Neural cell (in vitro differentiated cells): ENCODE results near the gene OR1N2. TPM values are rescaled to one million over a fixed set of nuclear protein-coding genes. Genes with fewer than 3 reads are reported as not detected.

Experiments used
- H2AFZ ChIP-seq: fragments of 200-600, 300-800 bp; sonication (generic), shearing (Covaris generic); 2 replicates; pipeline ENCODE4 v1.6.0; 2014; ENCODE audit warnings: low read depth, mild to moderate bottlenecking, antibody characterized with exemption, low read length, moderate library complexity
- H3F3A ChIP-seq: fragments of 200-600 bp; shearing (Covaris generic); 2 replicates; pipeline ENCODE4 v1.6.1; 2016; ENCODE audit warnings: mild to moderate bottlenecking, moderate library complexity, mixed read lengths, antibody characterized with exemption, low read length; ENCODE audit not compliant: insufficient read depth, poor library complexity, severe bottlenecking
- H3K27ac ChIP-seq: fragments of 200-600, 300-800 bp; sonication (generic), shearing (Covaris generic); 2 replicates; pipeline ENCODE4 v1.5.1; 2014; ENCODE audit warnings: mild to moderate bottlenecking, low read length, moderate library complexity
- H3K27me3 ChIP-seq: fragments of 300-800, 200-600 bp; sonication (generic), shearing (Covaris generic); 2 replicates; pipeline ENCODE4 v1.6.0; 2014; ENCODE audit warnings: mild to moderate bottlenecking, low read depth, low read length, moderate library complexity; ENCODE audit not compliant: insufficient read depth
- H3K36me3 ChIP-seq: fragments of 300-800, 200-600 bp; sonication (generic), shearing (Covaris generic); 2 replicates; pipeline ENCODE4 v1.5.1; 2014; ENCODE audit warnings: mild to moderate bottlenecking, antibody characterized with exemption, low read length, moderate library complexity; ENCODE audit not compliant: insufficient read depth
- H3K4me2 ChIP-seq: fragments of 300-800, 200-600 bp; sonication (generic), shearing (Covaris generic); 2 replicates; pipeline ENCODE4 v1.6.0; 2014; ENCODE audit warnings: mild to moderate bottlenecking, low read length
- H3K4me3 ChIP-seq: fragments of 300-800, 200-600 bp; sonication (generic), shearing (Covaris generic); 2 replicates; pipeline ENCODE4 v1.5.1; 2014; ENCODE audit warnings: mild to moderate bottlenecking, low read length, moderate library complexity
- H3K79me2 ChIP-seq: fragments of 200-600 bp; shearing (Covaris generic); replicated peaks from 2 replicates; pipeline ENCODE4 v1.6.0; 2014; ENCODE audit warnings: mild to moderate bottlenecking, low read length, moderate library complexity; ENCODE audit not compliant: insufficient read depth
- H3K9ac ChIP-seq: fragments of 300-800, 200-600 bp; sonication (generic), shearing (Covaris generic); 2 replicates; pipeline ENCODE4 v1.6.1; 2016; ENCODE audit warnings: mild to moderate bottlenecking, low read length, mixed read lengths
- H3K9me2 ChIP-seq: fragments of 200-600 bp; shearing (Covaris generic); 2 replicates; pipeline ENCODE4 v1.6.1; 2016; ENCODE audit warnings: mild to moderate bottlenecking, low read length, mixed read lengths; ENCODE audit not compliant: insufficient read depth
- H3K9me3 ChIP-seq: fragments of 200-600, 300-800 bp; sonication (generic), shearing (Covaris generic); 2 replicates; pipeline ENCODE4 v1.6.1; 2016; ENCODE audit warnings: mild to moderate bottlenecking, mixed run types, low read length, moderate library complexity, mixed read lengths
- H4K20me1 ChIP-seq: fragments of 200-600 bp; shearing (Covaris generic); 2 replicates; pipeline ENCODE4 v1.6.1; 2016; ENCODE audit warnings: mild to moderate bottlenecking, mixed run types; ENCODE audit not compliant: insufficient read depth
- CTCF ChIP-seq: fragments of 450-650 bp; IDR thresholded peaks from 2 replicates; pipeline ENCODE4 v1.5.1; 2014; ENCODE audit warnings: antibody characterized with exemption, mild to moderate bottlenecking, moderate library complexity; ENCODE audit not compliant: poor library complexity, severe bottlenecking
- EP300 ChIP-seq: fragments of 450-650 bp; conservative IDR thresholded peaks from 2 replicates; pipeline ENCODE4 v1.6.1; 2014; ENCODE audit warnings: antibody characterized with exemption, mild to moderate bottlenecking, moderate library complexity; ENCODE audit not compliant: poor library complexity, severe bottlenecking
- EZH2 ChIP-seq: fragments of 200-600, 300-800 bp; shearing (Covaris generic), sonication (generic); IDR thresholded peaks from 2 replicates; pipeline ENCODE4 v1.6.1; 2014; ENCODE audit warnings: antibody characterized with exemption, low read length, borderline replicate concordance, mild to moderate bottlenecking; ENCODE audit not compliant: insufficient read depth, poor library complexity, severe bottlenecking
- MXI1 ChIP-seq: fragments of 450-650 bp; conservative IDR thresholded peaks from 2 replicates; pipeline ENCODE4 v1.6.1; 2014; ENCODE audit warnings: antibody characterized with exemption, mild to moderate bottlenecking; ENCODE audit not compliant: poor library complexity, severe bottlenecking
- POLR2AphosphoS5 ChIP-seq: IDR thresholded peaks from 2 replicates; pipeline ENCODE4 v1.6.1; 2012
- RAD21 ChIP-seq: fragments of 450-650 bp; conservative IDR thresholded peaks from 2 replicates; pipeline ENCODE4 v1.6.1; 2014; ENCODE audit warnings: antibody characterized with exemption, mild to moderate bottlenecking, moderate library complexity
- REST ChIP-seq: IDR thresholded peaks from 2 replicates; pipeline ENCODE4 v1.6.1; 2012; ENCODE audit warnings: borderline replicate concordance
- SMC3 ChIP-seq: fragments of 450-650 bp; conservative IDR thresholded peaks from 2 replicates; pipeline ENCODE4 v1.6.1; 2014; ENCODE audit warnings: antibody characterized with exemption, mild to moderate bottlenecking, moderate library complexity; ENCODE audit not compliant: poor library complexity
- TAF1 ChIP-seq: IDR thresholded peaks from 2 replicates; pipeline ENCODE4 v1.6.1; 2012; ENCODE audit warnings: low read depth
- polyA minus RNA-seq: library from RNA; depleted of rRNA, polyadenylated mRNA; stranded (reverse); fragments of >200 nt; gene quantifications from 2 replicates; pipeline ENCODE4 v1.2.3, GENCODE V29; 2014
- polyA plus RNA-seq: library from polyadenylated mRNA; depleted of rRNA; stranded (reverse); fragments of >200 nt; gene quantifications from 2 replicates; pipeline ENCODE4 v1.2.3, GENCODE V29; 2014

Gene OR1N2
- polyA plus RNA-seq, result not detected in 2 replicates
- not detected in 2 replicates for polyA minus RNA-seq

GRCh38 chr9:122552812-122553211 lies at the start of gene OR1N2:
Gene OR1N2, plus strand, starts transcription at chr9:122553112. Its CDS starts 100 bp downstream, at chr9:122553212.
- Histone ChIP-seq H3K27me3 (no peaks in the 10 kb centered on the region), H3K9me2 (no peaks in the 10 kb centered on the region), H3F3A (no peaks in the 10 kb centered on the region), H3K4me3 (no peak within 1 kb of the TSS), H3K9ac (no peak within 1 kb of the TSS), H3K4me2 (no peak within 1 kb of the TSS), H3K79me2 (no peaks in the 10 kb centered on the region), H4K20me1 (no peaks in the 10 kb centered on the region), H3K27ac (no peak within 1 kb of the TSS), H2AFZ (no peak within 1 kb of the TSS), H3K9me3 (peaks cover 3% of the 10 kb centered on the region), H3K36me3 (no peaks in the 10 kb centered on the region)
- TF ChIP-seq EP300, result no peak
- no peak for TF ChIP-seq EZH2
- TF ChIP-seq POLR2AphosphoS5, result no peak
- TF ChIP-seq CTCF, result no peak
- no peak for TF ChIP-seq REST
- no peak for TF ChIP-seq MXI1
- TF ChIP-seq SMC3, result no peak
- no peak for TF ChIP-seq RAD21
- TF ChIP-seq TAF1, result no peak

GRCh38 chr9:122506964-122507363 lies 45.9 kb upstream of the OR1N2 start:
- H3K9me3 ChIP-seq, result no peaks in the 10 kb centered on the region

More at GRCh38 chr9:122506964-122507363, 45.9 kb upstream of the OR1N2 start:
- Histone ChIP-seq H3K4me2 (no peak overlapping the region), H3K36me3 (no peaks in the 10 kb centered on the region), H2AFZ (no peak overlapping the region), H3K9ac (no peak overlapping the region), H3K4me3 (no peak overlapping the region), H3K27me3 (no peaks in the 10 kb centered on the region), H3K9me2 (no peaks in the 10 kb centered on the region), H3K27ac (no peak overlapping the region), H3K79me2 (no peaks in the 10 kb centered on the region), H3F3A (no peaks in the 10 kb centered on the region), H4K20me1 (no peaks in the 10 kb centered on the region)
- TF ChIP-seq TAF1, result no peak
- TF ChIP-seq SMC3, result no peak
- TF ChIP-seq EZH2, result no peak
- no peak for TF ChIP-seq CTCF
- no peak for TF ChIP-seq REST
- TF ChIP-seq POLR2AphosphoS5, result no peak
- TF ChIP-seq MXI1, result no peak
